Left ventricle myocardium inferior (tissue), 1 donor: ENCODE measurements around the gene F13A1. TPM values are rescaled to one million over a fixed set of nuclear protein-coding genes. Genes with fewer than 3 reads are reported as not detected.

Source experiments
- DNase-seq: peaks from one replicate; pipeline ENCODE4 v3.0.0-alpha.2; 2020
- H3K27ac ChIP-seq: fragments of 200-600 bp; replicated peaks from 2 replicates; pipeline ENCODE4 v1.8.0; 2021
- H3K27me3 ChIP-seq: fragments of 200-600 bp; 2 replicates; pipeline ENCODE4 v1.8.0; 2021; ENCODE audit warnings: low read depth
- H3K36me3 ChIP-seq: fragments of 200-600 bp; 2 replicates; pipeline ENCODE4 v1.8.0; 2021
- H3K4me1 ChIP-seq: fragments of 200-600 bp; 2 replicates; pipeline ENCODE4 v1.8.0; 2021
- H3K4me3 ChIP-seq: fragments of 200-600 bp; 2 replicates; pipeline ENCODE4 v1.8.0; 2021; ENCODE audit warnings: mild to moderate bottlenecking, moderate library complexity
- H3K9me3 ChIP-seq: fragments of 200-600 bp; replicated peaks from 2 replicates; pipeline ENCODE4 v1.8.0; 2021
- CTCF ChIP-seq: fragments of 200-600 bp; IDR thresholded peaks from 2 replicates; pipeline ENCODE4 v1.8.0; 2021; ENCODE audit warnings: antibody characterized with exemption, mild to moderate bottlenecking, borderline replicate concordance
- intact Hi-C: fragments of 100-400 bp; cut with micrococcal nuclease; formaldehyde crosslinking; loops from one replicate; pipeline ENCODE4 v1.11.0; 2022
- total RNA-seq: library from RNA; stranded (reverse); fragmentation: NEBNext Ultra II Directional; extraction: Animal tissue kit (Norgen Biotek cat#: 25700); gene quantifications from one replicate; pipeline ENCODE4 v1.2.1, GENCODE V29; 2021
- donor health status: DM: no; HTN: yes; CAD: no; lungs with severe emphysema.

F13A1 gene
- total RNA-seq, 1 donor from 2014 or later: 93.1 TPM

GRCh38 chr6:6224933-6225486, 95.5 kb downstream of the F13A1 start:
- no peak for DNase-seq
- Histone ChIP-seq H3K27me3 (peaks cover 18% of the 10 kb centered on the region), H3K9me3 (no peaks in the 10 kb centered on the region), H3K27ac (no peak overlapping the region), H3K36me3 (no peaks in the 10 kb centered on the region), H3K4me3 (no peak overlapping the region), H3K4me1 (no peaks in the 10 kb centered on the region)
- intact Hi-C loops: no loop called here
- no peak for TF ChIP-seq CTCF

GRCh38 chr6:6221787-6222535, 98.5 kb downstream of the F13A1 start:
- H3K4me3 ChIP-seq: no peak overlapping the region
- DNase-seq: no peak
- TF ChIP-seq CTCF: peak; percentile 54
- no peak overlapping the region for H3K27ac ChIP-seq
- intact Hi-C loops: no loop called here
- no peaks in the 10 kb centered on the region for H3K9me3 ChIP-seq
- H3K4me1 ChIP-seq: no peaks in the 10 kb centered on the region
- no peaks in the 10 kb centered on the region for H3K36me3 ChIP-seq
- peaks cover 10% of the 10 kb centered on the region for H3K27me3 ChIP-seq

DNA sequence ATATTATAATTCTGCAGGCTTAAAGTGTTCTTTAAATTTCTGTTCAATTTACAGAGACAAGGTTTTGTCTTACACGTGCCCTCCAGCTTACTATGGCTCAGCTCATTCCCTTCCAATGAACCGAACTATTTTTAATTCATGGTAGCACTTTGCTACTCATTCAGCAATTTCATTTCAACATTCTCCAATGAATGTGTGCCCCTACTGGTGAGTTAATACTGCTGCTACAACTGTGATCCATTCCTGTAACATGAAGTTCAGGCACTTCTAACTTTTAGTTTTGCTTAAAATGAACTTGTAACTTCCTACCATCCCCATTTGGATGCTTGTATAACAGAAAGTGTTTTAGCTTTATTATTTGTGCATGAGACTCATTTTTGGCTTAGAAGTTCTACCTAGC, 99.7 kb downstream of the F13A1 start:
- Histone ChIP-seq H3K4me1 (no peaks in the 10 kb centered on the region), H3K27me3 (peaks cover 10% of the 10 kb centered on the region), H3K9me3 (no peaks in the 10 kb centered on the region), H3K4me3 (no peak overlapping the region), H3K36me3 (no peaks in the 10 kb centered on the region), H3K27ac (no peak overlapping the region)
- intact Hi-C loops: no loop called here
- peak; percentile 45 for TF ChIP-seq CTCF
- no peak for DNase-seq

- H3K36me3 ChIP-seq: no peaks in the 10 kb centered on the region
- TF ChIP-seq CTCF: no peak
- DNase-seq: no peak
- H3K4me1 ChIP-seq: no peaks in the 10 kb centered on the region
- peaks cover 10% of the 10 kb centered on the region for H3K27me3 ChIP-seq
- intact Hi-C loops: no loop called here
- H3K9me3 ChIP-seq: no peaks in the 10 kb centered on the region
- no peak overlapping the region for H3K4me3 ChIP-seq
- no peak overlapping the region for H3K27ac ChIP-seq
Measured at GRCh38 chr6:6219716-6220115, 100.7 kb downstream of the F13A1 start.

DNA sequence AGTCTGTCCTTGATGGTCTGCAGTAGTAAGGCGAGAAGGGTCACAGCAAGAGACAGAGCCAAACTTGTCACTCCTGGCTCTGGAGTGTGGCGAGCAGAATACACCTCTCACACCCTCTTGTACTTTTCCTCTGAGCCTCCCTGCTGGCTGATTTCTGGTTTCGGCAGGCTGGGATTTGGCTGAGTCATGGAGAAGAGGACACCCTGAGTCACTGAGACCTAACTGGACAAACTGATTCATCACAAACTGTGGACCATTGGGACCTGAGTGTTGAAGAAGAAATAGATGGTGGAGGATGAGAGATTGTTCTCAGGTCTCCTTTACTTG, 101.7 kb downstream of the F13A1 start:
- intact Hi-C loops: no loop called here
- H3K27me3 ChIP-seq: peaks cover 10% of the 10 kb centered on the region
- no peaks in the 10 kb centered on the region for H3K4me1 ChIP-seq
- no peak for DNase-seq
- H3K36me3 ChIP-seq: no peaks in the 10 kb centered on the region
- no peaks in the 10 kb centered on the region for H3K9me3 ChIP-seq
- no peak overlapping the region for H3K27ac ChIP-seq
- no peak overlapping the region for H3K4me3 ChIP-seq
- TF ChIP-seq CTCF: no peak
